Measurements from ENCODE around the gene PPP1R9A.

Gene PPP1R9A

GRCh38 chr7:94888551-94888950, 18.8 kb upstream of the PPP1R9A start:
- H3K4me1 ChIP-seq (ENCODE audit: control insufficient read depth in 2 of 2, insufficient read depth in 1 of 2, low read depth in 1 of 2, low read length in 2 of 2) = peaks cover 0 to under 1% of the 10 kb centered on the region in 2 donors
- H2AK5ac ChIP-seq (ENCODE audit: low read depth, low read length) = no peak overlapping the region
- no peak overlapping the region for H2BK120ac ChIP-seq (ENCODE audit: low read depth, low read length)
- no peaks in the 10 kb centered on the region for H3K36me3 ChIP-seq (replicated peaks in 1 of 2; ENCODE audit: control insufficient read depth in 2 of 2, insufficient read depth in 2 of 2, low read length in 2 of 2)
- H3K23ac ChIP-seq (ENCODE audit: low read depth, low read length, poor library complexity) = no peak overlapping the region
- no peak overlapping the region for H3K27ac ChIP-seq (replicated peaks; ENCODE audit: low read length)
- no peak overlapping the region for H3K4me2 ChIP-seq (ENCODE audit: insufficient read depth, low read length, poor library complexity, severe bottlenecking)
- H2BK12ac ChIP-seq (ENCODE audit: low read length) = no peak overlapping the region
- no peak overlapping the region for H3K9ac ChIP-seq (ENCODE audit: low read depth, low read length, poor library complexity)
- H4K8ac ChIP-seq (ENCODE audit: low read depth, low read length) = no peak overlapping the region
- H3K18ac ChIP-seq (ENCODE audit: low read length) = no peak overlapping the region
- no peak overlapping the region for H4K91ac ChIP-seq (ENCODE audit: low read depth, low read length, poor library complexity)
- no peaks in the 10 kb centered on the region for H3K79me1 ChIP-seq (ENCODE audit: low read depth, low read length)
- H3K4me3 ChIP-seq (ENCODE audit: low read length in 2 of 2) = no peak overlapping the region
- no peak overlapping the region for H2AFZ ChIP-seq (ENCODE audit: low read length)
- no peak overlapping the region for H2BK15ac ChIP-seq (ENCODE audit: low read length)
- H2BK5ac ChIP-seq (ENCODE audit: low read length) = no peak overlapping the region
- H3K14ac ChIP-seq (ENCODE audit: low read length) = no peak overlapping the region
- H3K9me3 ChIP-seq (replicated peaks in 1 of 2; ENCODE audit: control insufficient read depth in 2 of 2, insufficient read depth in 1 of 2, low read depth in 1 of 2, low read length in 2 of 2) = no peaks in the 10 kb centered on the region
- DNase-seq (ENCODE audit: low spot score) = no peak
- no CpG with 5 or more reads among the region's 5 CpGs for WGBS, 2 donors (ENCODE audit: extremely low coverage in 2 of 2, insufficient read length in 2 of 2, insufficient replicate concordance in 1 of 2)
- no peaks in the 10 kb centered on the region for H3K27me3 ChIP-seq (ENCODE audit: control insufficient read depth in 3 of 3, insufficient read depth in 3 of 3, low read depth in 1 of 3, low read length in 3 of 3)
- no peak overlapping the region for H3K4ac ChIP-seq (ENCODE audit: low read length)

DNA sequence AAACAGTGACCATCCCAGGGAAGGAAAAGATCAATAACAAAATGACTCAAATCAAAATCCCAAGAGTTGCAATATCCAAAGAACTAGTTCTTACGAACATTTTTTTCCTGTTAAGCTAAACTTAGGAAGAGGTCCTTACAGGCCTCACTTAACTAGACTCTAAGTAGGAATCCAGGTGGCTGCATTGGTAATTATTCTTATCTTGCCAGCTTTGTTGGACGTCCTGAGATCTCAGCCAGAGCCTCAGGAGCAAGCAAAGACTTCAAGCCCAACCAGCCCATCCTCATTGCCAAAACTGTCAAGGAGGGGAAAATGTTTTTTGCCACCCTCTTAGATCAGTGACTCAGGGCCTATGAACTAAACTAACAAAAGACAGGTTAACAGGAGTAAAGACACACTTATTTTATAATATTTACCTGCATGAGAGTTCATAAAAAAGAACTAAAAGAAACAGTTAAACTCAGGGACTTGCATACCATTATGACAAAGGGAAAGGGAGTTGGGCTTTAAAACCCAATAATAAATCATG, 18.3 kb upstream of the PPP1R9A start:
- H2BK12ac ChIP-seq (ENCODE audit: low read length) = no peak overlapping the region
- no peaks in the 10 kb centered on the region for H3K36me3 ChIP-seq (replicated peaks in 1 of 2; ENCODE audit: control insufficient read depth in 2 of 2, insufficient read depth in 2 of 2, low read length in 2 of 2)
- no peak overlapping the region for H3K9ac ChIP-seq (ENCODE audit: low read depth, low read length, poor library complexity)
- no peak overlapping the region for H3K23ac ChIP-seq (ENCODE audit: low read depth, low read length, poor library complexity)
- H3K4ac ChIP-seq (ENCODE audit: low read length) = no peak overlapping the region
- no peak overlapping the region for H2BK15ac ChIP-seq (ENCODE audit: low read length)
- H2AFZ ChIP-seq (ENCODE audit: low read length) = no peak overlapping the region
- H4K91ac ChIP-seq (ENCODE audit: low read depth, low read length, poor library complexity) = no peak overlapping the region
- no peak overlapping the region for H3K27ac ChIP-seq (replicated peaks; ENCODE audit: low read length)
- WGBS, 2 donors (ENCODE audit: extremely low coverage in 2 of 2, insufficient read length in 2 of 2, insufficient replicate concordance in 1 of 2) = no CpG with 5 or more reads among the region's 2 CpGs
- H3K27me3 ChIP-seq (ENCODE audit: control insufficient read depth in 3 of 3, insufficient read depth in 3 of 3, low read depth in 1 of 3, low read length in 3 of 3) = no peaks in the 10 kb centered on the region
- no peaks in the 10 kb centered on the region for H3K9me3 ChIP-seq (replicated peaks in 1 of 2; ENCODE audit: control insufficient read depth in 2 of 2, insufficient read depth in 1 of 2, low read depth in 1 of 2, low read length in 2 of 2)
- H3K4me2 ChIP-seq (ENCODE audit: insufficient read depth, low read length, poor library complexity, severe bottlenecking) = no peak overlapping the region
- no peak overlapping the region for H3K18ac ChIP-seq (ENCODE audit: low read length)
- H3K79me1 ChIP-seq (ENCODE audit: low read depth, low read length) = no peaks in the 10 kb centered on the region
- H4K8ac ChIP-seq (ENCODE audit: low read depth, low read length) = no peak overlapping the region
- H2BK120ac ChIP-seq (ENCODE audit: low read depth, low read length) = no peak overlapping the region
- no peak overlapping the region for H3K4me3 ChIP-seq (ENCODE audit: low read length in 2 of 2)
- no peak for DNase-seq (ENCODE audit: low spot score)
- H3K14ac ChIP-seq (ENCODE audit: low read length) = no peak overlapping the region
- H2AK5ac ChIP-seq (ENCODE audit: low read depth, low read length) = no peak overlapping the region
- H3K4me1 ChIP-seq (ENCODE audit: control insufficient read depth in 2 of 2, insufficient read depth in 1 of 2, low read depth in 1 of 2, low read length in 2 of 2) = no peaks in the 10 kb centered on the region
- no peak overlapping the region for H2BK5ac ChIP-seq (ENCODE audit: low read length)

- Histone ChIP-seq H4K91ac (ENCODE audit: low read depth, low read length, poor library complexity) (no peak overlapping the region), H3K4me2 (ENCODE audit: insufficient read depth, low read length, poor library complexity, severe bottlenecking) (no peak overlapping the region), H2AFZ (ENCODE audit: low read length) (no peak overlapping the region), H3K9ac (ENCODE audit: low read depth, low read length, poor library complexity) (no peak overlapping the region), H3K79me1 (ENCODE audit: low read depth, low read length) (no peaks in the 10 kb centered on the region), H3K18ac (ENCODE audit: low read length) (no peak overlapping the region), H3K4me1 (ENCODE audit: control insufficient read depth in 2 of 2, insufficient read depth in 1 of 2, low read depth in 1 of 2, low read length in 2 of 2) (no peaks in the 10 kb centered on the region), H3K14ac (ENCODE audit: low read length) (no peak overlapping the region), H3K9me3 (replicated peaks in 1 of 2; ENCODE audit: control insufficient read depth in 2 of 2, insufficient read depth in 1 of 2, low read depth in 1 of 2, low read length in 2 of 2) (no peaks in the 10 kb centered on the region), H3K23ac (ENCODE audit: low read depth, low read length, poor library complexity) (no peak overlapping the region), H3K27me3 (ENCODE audit: control insufficient read depth in 3 of 3, insufficient read depth in 3 of 3, low read depth in 1 of 3, low read length in 3 of 3) (no peaks in the 10 kb centered on the region), H3K36me3 (replicated peaks in 1 of 2; ENCODE audit: control insufficient read depth in 2 of 2, insufficient read depth in 2 of 2, low read length in 2 of 2) (no peaks in the 10 kb centered on the region), H2BK12ac (ENCODE audit: low read length) (no peak overlapping the region), H2BK15ac (ENCODE audit: low read length) (no peak overlapping the region), H3K4me3 (ENCODE audit: low read length in 2 of 2) (no peak overlapping the region), H3K27ac (replicated peaks; ENCODE audit: low read length) (no peak overlapping the region), H2BK5ac (ENCODE audit: low read length) (no peak overlapping the region), H2AK5ac (ENCODE audit: low read depth, low read length) (no peak overlapping the region), H2BK120ac (ENCODE audit: low read depth, low read length) (no peak overlapping the region), H4K8ac (ENCODE audit: low read depth, low read length) (no peak overlapping the region), H3K4ac (ENCODE audit: low read length) (no peak overlapping the region)
- DNase-seq (ENCODE audit: low spot score) = no peak
- WGBS, 2 donors (ENCODE audit: extremely low coverage in 2 of 2, insufficient read length in 2 of 2, insufficient replicate concordance in 1 of 2) = no CpG with 5 or more reads among the region's 2 CpGs
Measured at GRCh38 chr7:94890216-94890615, 17.2 kb upstream of the PPP1R9A start.

GRCh38 chr7:94893661-94894060, 13.7 kb upstream of the PPP1R9A start:
- Histone ChIP-seq H3K23ac (ENCODE audit: low read depth, low read length, poor library complexity) (no peak overlapping the region), H3K18ac (ENCODE audit: low read length) (no peak overlapping the region), H4K8ac (ENCODE audit: low read depth, low read length) (no peak overlapping the region), H3K4me3 (ENCODE audit: low read length in 2 of 2) (no peak overlapping the region), H3K27me3 (ENCODE audit: control insufficient read depth in 3 of 3, insufficient read depth in 3 of 3, low read depth in 1 of 3, low read length in 3 of 3) (no peaks in the 10 kb centered on the region), H3K9me3 (replicated peaks in 1 of 2; ENCODE audit: control insufficient read depth in 2 of 2, insufficient read depth in 1 of 2, low read depth in 1 of 2, low read length in 2 of 2) (no peaks in the 10 kb centered on the region), H3K4ac (ENCODE audit: low read length) (no peak overlapping the region), H3K14ac (ENCODE audit: low read length) (no peak overlapping the region), H3K27ac (replicated peaks; ENCODE audit: low read length) (no peak overlapping the region), H3K4me2 (ENCODE audit: insufficient read depth, low read length, poor library complexity, severe bottlenecking) (no peak overlapping the region), H3K79me1 (ENCODE audit: low read depth, low read length) (no peaks in the 10 kb centered on the region), H2BK12ac (ENCODE audit: low read length) (no peak overlapping the region), H3K4me1 (ENCODE audit: control insufficient read depth in 2 of 2, insufficient read depth in 1 of 2, low read depth in 1 of 2, low read length in 2 of 2) (no peaks in the 10 kb centered on the region), H3K36me3 (replicated peaks in 1 of 2; ENCODE audit: control insufficient read depth in 2 of 2, insufficient read depth in 2 of 2, low read length in 2 of 2) (no peaks in the 10 kb centered on the region), H2AK5ac (ENCODE audit: low read depth, low read length) (no peak overlapping the region), H2BK15ac (ENCODE audit: low read length) (no peak overlapping the region), H2BK120ac (ENCODE audit: low read depth, low read length) (no peak overlapping the region), H2AFZ (ENCODE audit: low read length) (no peak overlapping the region), H4K91ac (ENCODE audit: low read depth, low read length, poor library complexity) (no peak overlapping the region), H3K9ac (ENCODE audit: low read depth, low read length, poor library complexity) (no peak overlapping the region), H2BK5ac (ENCODE audit: low read length) (no peak overlapping the region)
- no CpG with 5 or more reads among the region's 6 CpGs for WGBS, 2 donors (ENCODE audit: extremely low coverage in 2 of 2, insufficient read length in 2 of 2, insufficient replicate concordance in 1 of 2)
- no peak for DNase-seq (ENCODE audit: low spot score)
